MM.1S (cell line): ENCODE measurements around the gene SMAD3.

Source experiments
- DNase-seq: peaks from one replicate; pipeline ENCODE4 v3.0.0-alpha.2; 2015
- H2AFZ ChIP-seq: fragments of 300-600 bp; sonication (generic); 2 replicates; pipeline ENCODE4 v1.6.0; 2016; ENCODE audit warnings: antibody characterized with exemption, low read length
- H3F3A ChIP-seq: fragments of 300-600 bp; sonication (generic); 2 replicates; pipeline ENCODE4 v1.6.1; 2016; ENCODE audit warnings: mild to moderate bottlenecking, antibody characterized with exemption, low read length, moderate library complexity, mixed read lengths; ENCODE audit not compliant: insufficient read depth
- H3K27ac ChIP-seq: fragments of 300-600 bp; sonication (generic); 2 replicates; pipeline ENCODE4 v1.5.1; 2016; ENCODE audit warnings: mild to moderate bottlenecking, low read length
- H3K27me3 ChIP-seq: fragments of 300-600 bp; sonication (generic); replicated peaks from 2 replicates; pipeline ENCODE4 v1.6.0; 2016; ENCODE audit warnings: low read length; ENCODE audit not compliant: insufficient read depth
- H3K36me3 ChIP-seq: fragments of 300-600 bp; sonication (generic); replicated peaks from 2 replicates; pipeline ENCODE4 v1.6.1; 2016; ENCODE audit warnings: mild to moderate bottlenecking, low read length, mixed read lengths; ENCODE audit not compliant: insufficient read depth
- H3K4me1 ChIP-seq: fragments of 300-600 bp; sonication (generic); 2 replicates; pipeline ENCODE4 v1.6.1; 2016; ENCODE audit warnings: low read length, mixed read lengths
- H3K4me2 ChIP-seq: fragments of 300-600 bp; sonication (generic); 2 replicates; pipeline ENCODE4 v1.6.0; 2016; ENCODE audit warnings: low read depth, low read length
- H3K4me3 ChIP-seq: fragments of 300-600 bp; sonication (generic); 2 replicates; pipeline ENCODE4 v1.5.1; 2016; ENCODE audit warnings: low read length, mixed read lengths
- H3K79me2 ChIP-seq: fragments of 300-600 bp; sonication (generic); 2 replicates; pipeline ENCODE4 v1.6.1; 2016; ENCODE audit warnings: mixed run types, low read length, mixed read lengths
- H3K9ac ChIP-seq: fragments of 300-600 bp; sonication (generic); 2 replicates; pipeline ENCODE4 v1.6.1; 2016; ENCODE audit warnings: low read length, mixed read lengths
- H3K9me2 ChIP-seq: fragments of 300-600 bp; sonication (generic); replicated peaks from 2 replicates; pipeline ENCODE4 v1.6.1; 2016; ENCODE audit warnings: mild to moderate bottlenecking, low read length, mixed read lengths; ENCODE audit not compliant: insufficient read depth
- H3K9me3 ChIP-seq: fragments of 300-600 bp; sonication (generic); replicated peaks from 2 replicates; pipeline ENCODE4 v1.6.1; 2016; ENCODE audit warnings: mild to moderate bottlenecking, low read length, mixed read lengths; ENCODE audit not compliant: insufficient read depth
- H4K20me1 ChIP-seq: fragments of 300-600 bp; sonication (generic); 2 replicates; pipeline ENCODE4 v1.6.1; 2016; ENCODE audit warnings: mild to moderate bottlenecking, low read length, moderate library complexity, mixed read lengths; ENCODE audit not compliant: insufficient read depth
- EZH2 ChIP-seq: fragments of 300-600 bp; sonication (generic); optimal IDR thresholded peaks from 2 replicates; pipeline ENCODE3; 2017; ENCODE audit warnings: low read depth, mild to moderate bottlenecking, antibody characterized with exemption, low read length, mixed read lengths
- EZH2phosphoT487 ChIP-seq: fragments of 300-600 bp; sonication (generic); IDR thresholded peaks from 2 replicates; pipeline ENCODE4 v1.6.1; 2018; ENCODE audit warnings: antibody characterized with exemption, low read length
- TF ChIP-seq, protein P1 (sequence below): fragments of 300-600 bp; sonication (generic); IDR thresholded peaks from 2 replicates; pipeline ENCODE4 v1.5.1; 2016; ENCODE audit warnings: antibody characterized with exemption, low read length, mixed read lengths

Gene SMAD3

DNA sequence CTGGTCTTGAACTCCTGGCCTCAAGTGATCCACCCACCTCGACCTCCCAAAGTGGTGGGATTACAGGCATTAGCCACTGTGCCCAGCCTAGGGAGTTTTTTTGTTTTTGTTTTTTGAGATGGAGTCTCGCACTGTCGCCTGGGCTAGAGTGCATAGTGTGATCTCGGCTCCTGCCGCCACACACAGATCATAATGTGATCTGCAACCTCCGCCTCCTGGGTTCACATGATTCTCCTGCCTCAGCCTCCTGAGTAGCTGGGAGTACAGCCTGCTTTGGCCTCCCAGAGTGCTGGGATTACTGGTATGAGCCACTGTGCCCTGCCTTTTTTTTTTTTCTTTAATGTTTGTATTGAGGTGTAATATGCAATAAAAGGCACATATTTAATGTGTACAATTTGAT is 78.2 kb downstream of the SMAD3 start:
- no peaks in the 10 kb centered on the region for H3F3A ChIP-seq

DNA sequence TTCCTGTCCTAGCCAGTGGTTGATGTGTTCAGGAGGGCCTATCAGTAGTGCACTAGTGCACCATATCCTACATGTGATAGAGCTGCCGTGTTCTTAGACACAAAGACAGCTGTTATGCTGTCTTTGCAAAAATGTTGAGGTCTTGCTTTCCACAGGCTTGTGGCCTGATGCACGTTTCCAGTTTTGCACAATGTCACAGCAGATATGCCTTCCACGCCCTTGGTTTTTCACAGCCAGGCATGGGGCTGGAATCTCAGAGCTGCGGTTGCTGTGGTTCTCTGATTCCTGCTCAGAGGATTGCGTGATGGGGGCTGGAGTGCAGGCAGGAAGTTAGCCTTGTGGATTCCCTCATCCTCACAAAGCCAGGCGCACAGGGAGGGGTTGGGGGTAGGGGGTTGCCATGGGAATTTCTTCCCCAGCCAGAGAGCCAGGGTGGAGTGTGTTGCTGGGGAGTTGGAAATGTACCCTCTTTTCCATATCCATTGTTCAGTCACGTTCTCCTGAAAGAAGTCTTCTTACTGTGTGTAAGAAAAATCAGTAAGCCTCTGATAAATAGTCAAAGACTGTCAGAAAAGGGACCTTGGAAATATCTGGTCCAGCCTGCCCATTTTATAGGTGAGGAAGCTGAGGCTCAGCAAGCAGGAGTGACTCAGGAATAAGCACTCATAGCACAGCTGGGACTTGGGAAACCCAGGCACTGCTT is 79.4 kb downstream of the SMAD3 start:
- Histone ChIP-seq H3K4me3 (no peak overlapping the region), H3K79me2 (peaks cover 36% of the 10 kb centered on the region), H3K27ac (no peak overlapping the region), H2AFZ (no peak overlapping the region), H3K4me2 (no peak overlapping the region), H4K20me1 (no peaks in the 10 kb centered on the region), H3K9me2 (no peaks in the 10 kb centered on the region), H3K27me3 (no peaks in the 10 kb centered on the region), H3K4me1 (no peaks in the 10 kb centered on the region), H3K9me3 (no peaks in the 10 kb centered on the region), H3F3A (no peaks in the 10 kb centered on the region), H3K36me3 (no peaks in the 10 kb centered on the region), H3K9ac (no peak overlapping the region)
- TF ChIP-seq EZH2 (no peak), EZH2phosphoT487 (no peak)
- DNase-seq, result no peak

More for the DNA sequence above, 78.2 kb downstream of the SMAD3 start:
- TF ChIP-seq, protein P1, sequence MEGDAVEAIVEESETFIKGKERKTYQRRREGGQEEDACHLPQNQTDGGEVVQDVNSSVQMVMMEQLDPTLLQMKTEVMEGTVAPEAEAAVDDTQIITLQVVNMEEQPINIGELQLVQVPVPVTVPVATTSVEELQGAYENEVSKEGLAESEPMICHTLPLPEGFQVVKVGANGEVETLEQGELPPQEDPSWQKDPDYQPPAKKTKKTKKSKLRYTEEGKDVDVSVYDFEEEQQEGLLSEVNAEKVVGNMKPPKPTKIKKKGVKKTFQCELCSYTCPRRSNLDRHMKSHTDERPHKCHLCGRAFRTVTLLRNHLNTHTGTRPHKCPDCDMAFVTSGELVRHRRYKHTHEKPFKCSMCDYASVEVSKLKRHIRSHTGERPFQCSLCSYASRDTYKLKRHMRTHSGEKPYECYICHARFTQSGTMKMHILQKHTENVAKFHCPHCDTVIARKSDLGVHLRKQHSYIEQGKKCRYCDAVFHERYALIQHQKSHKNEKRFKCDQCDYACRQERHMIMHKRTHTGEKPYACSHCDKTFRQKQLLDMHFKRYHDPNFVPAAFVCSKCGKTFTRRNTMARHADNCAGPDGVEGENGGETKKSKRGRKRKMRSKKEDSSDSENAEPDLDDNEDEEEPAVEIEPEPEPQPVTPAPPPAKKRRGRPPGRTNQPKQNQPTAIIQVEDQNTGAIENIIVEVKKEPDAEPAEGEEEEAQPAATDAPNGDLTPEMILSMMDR, result no peak
- TF ChIP-seq EZH2 (no peak), EZH2phosphoT487 (no peak)
- no peaks in the 10 kb centered on the region for H3K9me3 ChIP-seq
- no peak overlapping the region for H3K9ac ChIP-seq
- H3K9me2 ChIP-seq, result no peaks in the 10 kb centered on the region
- H3K36me3 ChIP-seq, result no peaks in the 10 kb centered on the region
- H3K79me2 ChIP-seq, result peaks cover 42% of the 10 kb centered on the region
- no peaks in the 10 kb centered on the region for H4K20me1 ChIP-seq
- H3K4me3 ChIP-seq, result no peak overlapping the region
- H3K4me2 ChIP-seq, result no peak overlapping the region
- no peak overlapping the region for H3K27ac ChIP-seq
- no peak for DNase-seq
- H3K4me1 ChIP-seq, result no peaks in the 10 kb centered on the region
- H3K27me3 ChIP-seq, result no peaks in the 10 kb centered on the region
- no peak overlapping the region for H2AFZ ChIP-seq

DNA sequence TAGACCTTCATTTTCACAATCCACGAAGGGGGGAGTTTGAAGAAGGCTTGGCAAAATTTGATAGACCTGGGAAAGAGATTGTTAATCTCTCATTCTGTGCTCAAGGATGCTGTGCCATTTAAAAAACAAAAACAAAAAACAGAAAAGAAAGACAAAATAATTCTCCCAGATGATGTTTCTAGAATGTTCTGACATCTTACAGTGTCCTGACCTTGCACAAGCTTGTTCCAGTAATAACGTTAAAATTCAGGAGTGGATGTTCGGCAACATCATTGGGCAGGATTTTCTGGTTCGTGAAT is 79.9 kb downstream of the SMAD3 start:
- no peaks in the 10 kb centered on the region for H3F3A ChIP-seq
- H4K20me1 ChIP-seq, result no peaks in the 10 kb centered on the region
- no peaks in the 10 kb centered on the region for H3K4me1 ChIP-seq
- no peaks in the 10 kb centered on the region for H3K36me3 ChIP-seq
- H2AFZ ChIP-seq, result no peak overlapping the region
- TF ChIP-seq EZH2, result no peak
- TF ChIP-seq, protein P1, result no peak
- TF ChIP-seq EZH2phosphoT487, result no peak
- no peak overlapping the region for H3K27ac ChIP-seq
- no peak overlapping the region for H3K9ac ChIP-seq
- peaks cover 34% of the 10 kb centered on the region for H3K79me2 ChIP-seq
- no peak overlapping the region for H3K4me2 ChIP-seq
- H3K4me3 ChIP-seq, result no peak overlapping the region
- no peaks in the 10 kb centered on the region for H3K9me2 ChIP-seq
- no peak for DNase-seq
- no peaks in the 10 kb centered on the region for H3K27me3 ChIP-seq
- no peaks in the 10 kb centered on the region for H3K9me3 ChIP-seq

DNA sequence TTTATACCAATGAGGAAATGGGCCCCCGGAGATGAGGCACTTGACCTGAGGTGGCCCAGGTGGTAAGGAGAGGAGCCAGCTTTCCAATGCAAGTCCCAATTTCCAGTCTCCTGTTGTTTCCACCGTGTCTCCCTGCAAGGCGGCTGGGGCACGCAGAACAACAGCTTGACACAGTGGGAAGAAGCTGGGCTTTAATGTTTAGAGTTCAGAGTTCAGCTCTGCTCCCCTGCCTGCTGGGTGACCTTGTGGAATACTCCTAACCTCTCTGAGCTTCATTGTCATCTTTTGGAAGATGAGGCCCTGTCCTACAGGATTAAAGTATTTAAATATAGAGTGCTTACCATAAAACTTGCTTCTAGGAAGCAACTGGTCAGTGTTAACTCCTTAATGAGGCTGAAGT is 80.3 kb downstream of the SMAD3 start:
- H3K4me3 ChIP-seq, result no peak overlapping the region
- H3K4me1 ChIP-seq, result no peaks in the 10 kb centered on the region
- no peak overlapping the region for H3K4me2 ChIP-seq
- no peak for DNase-seq
- H3K36me3 ChIP-seq, result no peaks in the 10 kb centered on the region
- no peak overlapping the region for H3K27ac ChIP-seq
- H3K9me2 ChIP-seq, result no peaks in the 10 kb centered on the region
- no peaks in the 10 kb centered on the region for H3F3A ChIP-seq
- H4K20me1 ChIP-seq, result no peaks in the 10 kb centered on the region
- no peak overlapping the region for H3K9ac ChIP-seq
- no peak overlapping the region for H2AFZ ChIP-seq
- H3K9me3 ChIP-seq, result no peaks in the 10 kb centered on the region
- no peak for TF ChIP-seq EZH2
- TF ChIP-seq EZH2phosphoT487, result no peak
- TF ChIP-seq, protein P1, result no peak
- no peaks in the 10 kb centered on the region for H3K27me3 ChIP-seq
- H3K79me2 ChIP-seq, result peaks cover 30% of the 10 kb centered on the region
